GM18951 (cell line): ENCODE data around the gene TMEM219.
"Not testable (repeated sequence)": the region's sequence is repeated elsewhere in the genome, so short reads cannot be mapped to it uniquely, and the experiment has no call there.

ENCODE experiments used
- POLR2A ChIP-seq: IDR thresholded peaks from 4 replicates; pipeline ENCODE4 v1.6.1; 2011; ENCODE audit warnings: mild to moderate bottlenecking; ENCODE audit not compliant: insufficient read length, insufficient read depth; ENCODE audit errors: extremely low read depth
- in situ Hi-C: fragments of 300-500 bp; cut with MboI; formaldehyde crosslinking; loops from one replicate; pipeline ENCODE4 v1.12.0; 2022; ENCODE audit warnings: low sequenced_read_pairs, mixed read lengths, inconsistent platforms; ENCODE audit not compliant: unreplicated experiment

TMEM219 gene

DNA sequence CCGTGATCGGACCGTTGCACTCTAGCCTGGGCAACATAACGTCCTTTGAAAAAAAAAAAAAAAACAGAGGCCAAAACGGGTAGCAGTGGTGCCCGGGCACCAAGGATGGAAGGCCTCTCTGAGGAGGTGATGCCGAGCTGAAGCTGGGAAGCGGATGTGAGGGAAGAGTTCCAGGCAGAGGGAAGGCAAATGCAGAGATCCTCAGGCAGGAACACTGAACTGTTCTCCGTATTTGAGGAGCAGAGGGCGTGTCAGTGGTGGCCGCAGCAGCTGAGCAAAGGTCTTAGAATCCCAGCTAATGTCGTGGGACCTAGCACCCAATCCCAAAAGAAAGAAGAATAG, 35.2 kb upstream of the TMEM219 start:
- TF ChIP-seq POLR2A, result no peak

DNA sequence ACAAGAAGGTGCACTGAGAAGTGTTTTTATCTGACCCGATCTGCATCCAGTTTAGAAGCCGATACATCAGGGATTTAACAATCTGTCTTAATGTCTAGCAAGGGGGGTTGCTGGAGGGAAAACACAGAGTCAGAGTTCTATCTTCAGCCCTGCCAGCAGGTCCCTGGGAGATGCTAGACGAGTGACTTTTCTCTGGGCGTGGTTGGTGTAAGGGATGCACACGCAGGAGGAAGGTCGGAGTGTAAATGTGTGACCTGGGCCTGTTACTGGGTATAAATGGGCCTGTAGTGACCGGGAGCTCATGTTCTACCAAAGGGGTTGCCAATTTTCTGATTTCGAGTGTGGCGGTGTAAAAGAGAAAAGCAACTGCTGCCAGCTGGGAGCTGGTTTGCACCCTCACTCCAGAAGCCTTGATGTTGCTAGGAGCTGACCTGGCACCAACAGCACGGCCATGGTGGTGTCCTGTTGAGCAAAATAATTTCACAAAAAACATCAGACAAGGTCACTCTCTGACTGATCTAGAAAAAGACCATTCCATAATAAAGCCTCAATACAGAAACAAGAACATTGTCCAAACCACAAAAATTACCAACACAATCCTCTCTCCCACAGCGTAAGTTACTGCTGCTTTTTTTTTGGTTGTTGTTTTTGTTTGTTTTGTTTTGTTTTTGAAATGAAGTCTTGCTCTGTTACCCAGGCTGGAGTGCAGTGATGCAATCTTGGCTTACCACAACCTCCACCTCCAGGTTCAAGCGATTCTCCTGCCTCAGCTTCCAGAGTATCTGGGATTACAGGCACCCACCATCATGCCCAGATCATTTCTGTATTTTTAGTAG, 34.6 kb upstream of the TMEM219 start:
- in situ Hi-C loops, result no loop called here
- no peak for TF ChIP-seq POLR2A

More for the DNA sequence above, 35.2 kb upstream of the TMEM219 start:
- in situ Hi-C loops, result no loop called here

DNA sequence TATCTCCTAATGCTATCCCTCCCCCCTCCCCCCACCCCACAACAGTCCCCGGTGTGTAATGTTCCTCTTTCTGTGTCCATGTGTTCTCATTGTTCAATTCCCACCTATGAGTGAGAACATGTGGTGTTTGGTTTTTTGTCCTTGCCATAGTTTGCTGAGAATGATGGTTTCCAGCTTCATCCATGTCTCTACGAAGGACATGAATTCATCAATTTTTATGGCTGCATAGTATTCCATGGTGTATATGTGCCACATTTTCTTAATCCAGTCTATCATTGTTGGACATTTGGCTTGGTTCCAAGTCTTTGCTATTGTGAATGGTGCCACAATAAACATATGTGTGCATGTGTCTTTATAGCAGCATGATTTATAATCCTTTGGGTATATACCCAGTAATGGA, 30.1 kb upstream of the TMEM219 start:
- in situ Hi-C loops, result not testable (repeated sequence)

DNA sequence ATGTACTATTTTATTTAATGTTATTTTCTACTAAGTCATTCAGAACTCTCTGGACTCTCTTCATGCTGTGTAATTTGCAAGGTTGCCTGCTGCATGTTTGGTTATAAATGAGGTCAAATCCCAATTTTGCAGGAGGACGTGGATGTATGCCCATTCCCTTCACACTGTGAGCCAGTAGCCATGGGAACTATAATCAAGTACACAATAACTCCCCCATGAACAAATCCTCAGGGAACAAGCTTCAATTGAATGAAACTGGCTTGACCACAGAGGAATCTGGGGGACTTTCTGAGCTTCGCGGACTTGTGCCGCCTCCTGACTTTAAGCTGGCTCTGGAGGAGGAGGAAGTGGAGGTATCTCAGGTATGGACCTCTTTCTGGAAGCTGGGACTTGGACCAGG, 21.2 kb upstream of the TMEM219 start:
- in situ Hi-C loops, result no loop called here
- TF ChIP-seq POLR2A, result no peak

- in situ Hi-C loops, result no loop called here
- no peak for TF ChIP-seq POLR2A
Observed at GRCh38 chr16:29943846-29944799, 17.8 kb upstream of the TMEM219 start.

DNA sequence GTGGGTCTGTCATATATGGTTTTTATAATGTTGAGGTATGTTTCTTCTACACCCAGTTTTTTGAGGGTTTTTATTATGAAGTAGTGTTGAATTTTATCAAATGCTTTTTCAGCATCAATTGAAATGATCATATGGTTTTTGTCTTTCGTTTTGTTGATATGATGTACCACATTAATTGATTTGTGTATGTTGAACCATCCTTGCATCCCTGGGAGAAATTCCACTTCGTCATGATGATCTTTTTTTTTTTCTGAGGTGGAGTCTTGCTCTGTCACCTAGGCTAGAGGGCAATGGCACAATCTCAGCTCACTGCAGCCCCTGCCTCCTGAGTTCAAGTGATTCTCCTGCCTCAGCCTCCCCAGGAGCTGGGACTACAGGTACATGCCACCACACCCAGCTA, 14.0 kb upstream of the TMEM219 start:
- in situ Hi-C loops, result no loop called here
- no peak for TF ChIP-seq POLR2A

- TF ChIP-seq POLR2A, result no peak
- in situ Hi-C loops, result no loop called here
Observed at GRCh38 chr16:29950806-29951461, 10.9 kb upstream of the TMEM219 start.

- no peak for TF ChIP-seq POLR2A
- in situ Hi-C loops, result no loop called here
Observed at GRCh38 chr16:29951625-29952365, 10.1 kb upstream of the TMEM219 start.

DNA sequence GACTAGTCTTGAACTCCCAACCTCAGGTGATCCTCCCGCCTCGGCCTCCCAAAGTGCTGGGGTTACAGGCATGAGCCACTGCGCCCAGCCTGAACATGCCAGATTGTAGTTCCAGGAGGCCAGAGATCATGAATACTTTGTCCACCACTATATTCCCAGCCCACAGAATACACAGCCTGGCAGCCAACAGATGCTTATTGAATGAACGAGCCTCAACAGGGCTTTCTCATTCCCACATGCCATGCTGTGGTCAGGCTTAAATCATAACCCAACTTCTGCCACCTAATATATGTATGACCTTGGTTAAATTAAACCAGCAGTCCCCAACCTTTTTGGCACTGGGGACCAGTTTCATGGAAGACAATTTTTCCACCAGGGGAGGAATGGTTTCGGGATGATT, 3.1 kb upstream of the TMEM219 start:
- in situ Hi-C loops, result no loop called here
- TF ChIP-seq POLR2A, result no peak

DNA sequence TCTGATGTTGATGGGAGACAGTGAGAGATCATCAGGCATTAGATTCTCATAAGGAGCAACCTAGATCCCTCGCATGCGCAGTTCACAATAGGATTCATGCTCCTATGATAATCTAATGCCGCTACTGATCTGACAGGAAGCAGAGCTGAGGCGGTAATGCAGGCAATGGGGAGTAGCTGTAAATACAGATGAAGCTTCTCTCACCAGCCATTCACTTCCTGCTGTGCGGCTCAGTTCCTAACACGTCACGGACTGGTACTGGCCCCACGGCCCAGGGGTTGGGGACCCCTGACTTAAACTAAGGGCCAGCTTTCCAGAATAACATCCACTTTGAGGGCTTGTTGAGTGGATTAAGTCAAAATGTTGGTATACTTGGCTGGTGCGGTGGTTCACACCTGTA, 2.6 kb upstream of the TMEM219 start:
- in situ Hi-C loops, result no loop called here
- no peak for TF ChIP-seq POLR2A

DNA sequence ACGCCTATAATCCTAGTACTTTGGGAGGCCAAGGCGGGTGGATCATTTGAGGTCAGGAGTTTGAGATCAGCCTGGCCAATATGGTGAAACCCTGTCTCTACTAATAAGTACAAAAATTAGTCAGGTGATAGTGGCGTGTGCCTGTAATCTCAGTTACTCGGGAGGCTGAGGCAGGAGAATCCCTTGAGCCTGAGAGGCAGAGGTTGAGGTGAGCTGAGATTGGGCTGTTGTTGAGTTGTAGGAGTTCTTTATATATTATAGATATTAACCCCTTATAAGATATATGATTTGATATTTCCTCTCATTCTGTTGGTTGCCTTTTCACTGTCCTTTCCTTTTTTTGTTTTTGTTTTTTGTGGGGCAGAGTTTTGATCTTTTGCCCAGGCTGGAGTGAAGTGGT, 2.1 kb upstream of the TMEM219 start:
- in situ Hi-C loops, result not testable (repeated sequence)

DNA sequence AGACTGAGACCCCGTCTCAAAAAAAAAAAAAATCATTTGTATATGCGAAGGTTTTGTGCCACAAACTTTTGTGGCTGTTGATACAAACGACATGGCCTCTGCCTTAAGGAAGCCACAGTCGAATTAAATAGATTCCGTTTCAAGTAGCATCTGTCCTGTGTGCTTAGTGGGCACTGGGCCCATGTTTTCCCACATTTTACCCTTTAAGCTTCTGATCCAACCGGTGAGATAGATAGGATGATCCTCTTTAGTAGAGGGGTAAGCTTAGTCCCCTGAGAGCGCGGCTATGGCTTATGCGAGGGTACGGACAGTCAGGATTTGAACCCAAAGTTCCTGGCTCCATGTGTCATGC, 776 bp upstream of the TMEM219 start:
- TF ChIP-seq POLR2A, result no peak
- in situ Hi-C loops, result no loop called here

DNA sequence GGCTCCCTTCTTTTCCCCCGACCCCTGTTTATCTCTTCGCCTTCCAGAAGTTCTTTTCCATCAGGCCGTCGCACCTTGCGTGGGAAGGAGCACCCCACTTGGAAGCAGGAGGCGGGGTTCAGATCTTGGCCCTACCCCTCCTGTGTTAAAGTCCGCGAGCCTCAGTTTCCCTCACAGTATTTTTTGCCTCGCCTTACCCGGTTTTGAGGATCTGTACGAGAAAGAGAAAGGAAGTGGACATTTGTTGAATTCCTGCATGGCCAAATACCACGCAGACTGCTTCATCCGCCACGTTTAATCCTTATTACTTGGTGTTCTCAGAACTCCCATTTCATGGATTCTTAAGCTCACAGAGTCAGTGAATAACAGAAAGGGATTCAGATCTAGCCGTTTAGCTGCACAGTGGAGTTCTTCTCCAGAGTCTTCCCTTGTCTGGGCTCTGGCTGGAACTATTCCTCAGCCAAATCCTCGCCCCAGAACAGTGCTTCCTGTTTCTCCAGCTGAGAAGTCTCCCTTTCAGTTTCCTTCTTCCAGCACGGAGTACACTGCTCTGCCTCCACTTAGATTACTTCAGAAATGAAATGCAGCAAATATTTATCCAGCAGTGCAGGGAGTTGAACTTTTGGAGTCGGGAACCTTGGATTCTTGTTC, 590 bp downstream of the TMEM219 start:
- in situ Hi-C loops, result no loop called here
- TF ChIP-seq POLR2A, result no peak
